H9 (cell line): ENCODE measurements around the gene FANCC. TPM values are rescaled to one million over a fixed set of nuclear protein-coding genes. Genes with fewer than 3 reads are reported as not detected.

Source experiments
- DNase-seq: peaks from one replicate; pipeline ENCODE4 v3.0.0-alpha.2; 2017
- H2AFZ ChIP-seq: one replicate; pipeline ENCODE4 v1.6.1; 2013; ENCODE audit warnings: mild to moderate bottlenecking, low read length, control low read depth, moderate library complexity
- H2AK5ac ChIP-seq: 2 replicates; pipeline ENCODE4 v1.6.1; 2013; ENCODE audit warnings: low read length, control low read depth, mixed read lengths; ENCODE audit not compliant: insufficient read length
- H2BK120ac ChIP-seq: one replicate; pipeline ENCODE4 v1.6.1; 2013; ENCODE audit warnings: low read depth, mild to moderate bottlenecking, low read length, control low read depth, inconsistent platforms; ENCODE audit not compliant: poor library complexity, severe bottlenecking
- H2BK12ac ChIP-seq: 2 replicates; pipeline ENCODE4 v1.6.1; 2013; ENCODE audit warnings: low read length, control low read depth, mixed read lengths, low read depth; ENCODE audit not compliant: insufficient read length
- H2BK15ac ChIP-seq: 2 replicates; pipeline ENCODE4 v1.6.1; 2013; ENCODE audit warnings: low read depth, low read length, control low read depth
- H2BK20ac ChIP-seq: one replicate; pipeline ENCODE4 v1.6.1; 2013; ENCODE audit warnings: low read depth, mild to moderate bottlenecking, low read length, control low read depth, inconsistent platforms; ENCODE audit not compliant: poor library complexity, severe bottlenecking
- H2BK5ac ChIP-seq: 2 replicates; pipeline ENCODE4 v1.6.1; 2013; ENCODE audit warnings: low read length, control low read depth, mixed read lengths; ENCODE audit not compliant: insufficient read length
- H3K14ac ChIP-seq: 2 replicates; pipeline ENCODE4 v1.6.1; 2013; ENCODE audit warnings: low read length, control low read depth; ENCODE audit not compliant: insufficient read depth
- H3K18ac ChIP-seq: 2 replicates; pipeline ENCODE4 v1.6.1; 2013; ENCODE audit warnings: low read depth, mild to moderate bottlenecking, mixed read lengths, low read length, control low read depth; ENCODE audit not compliant: insufficient read length
- H3K23ac ChIP-seq: 2 replicates; pipeline ENCODE4 v1.6.1; 2013; ENCODE audit warnings: low read length, control low read depth, mixed read lengths, low read depth; ENCODE audit not compliant: insufficient read length
- H3K23me2 ChIP-seq: 2 replicates; pipeline ENCODE4 v1.6.1; 2013; ENCODE audit warnings: low read depth, mild to moderate bottlenecking, mixed read lengths, low read length, control low read depth; ENCODE audit not compliant: insufficient read length, poor library complexity, severe bottlenecking
- H3K27ac ChIP-seq: 2 replicates; pipeline ENCODE4 v1.5.1; 2013; ENCODE audit warnings: low read length, control low read depth, mixed read lengths, low read depth; ENCODE audit not compliant: insufficient read length
- H3K27me3 ChIP-seq: 2 replicates; pipeline ENCODE4 v1.6.1; 2013; ENCODE audit warnings: low read length, control low read depth, inconsistent platforms; ENCODE audit not compliant: insufficient read depth
- H3K4ac ChIP-seq: 2 replicates; pipeline ENCODE4 v1.6.1; 2013; ENCODE audit warnings: low read depth, mild to moderate bottlenecking, control low read depth, inconsistent platforms, low read length, moderate library complexity
- H3K4me1 ChIP-seq: 2 replicates; pipeline ENCODE4 v1.6.1; 2013; ENCODE audit warnings: low read length, control low read depth, inconsistent platforms; ENCODE audit not compliant: insufficient read depth
- H3K4me2 ChIP-seq: 2 replicates; pipeline ENCODE4 v1.6.1; 2013; ENCODE audit warnings: low read length, control low read depth, mixed read lengths; ENCODE audit not compliant: insufficient read length, insufficient read depth
- H3K56ac ChIP-seq: 2 replicates; pipeline ENCODE4 v1.6.1; 2013; ENCODE audit warnings: low read depth, mild to moderate bottlenecking, mixed read lengths, low read length, control low read depth; ENCODE audit not compliant: insufficient read length
- H3K79me1 ChIP-seq: 2 replicates; pipeline ENCODE4 v1.6.1; 2013; ENCODE audit warnings: low read depth, mild to moderate bottlenecking, moderate library complexity, low read length, control low read depth, inconsistent platforms; ENCODE audit not compliant: insufficient read depth, poor library complexity, severe bottlenecking
- H3K79me2 ChIP-seq: 2 replicates; pipeline ENCODE4 v1.6.1; 2013; ENCODE audit warnings: low read length, control low read depth, inconsistent platforms; ENCODE audit not compliant: insufficient read depth
- H3K9ac ChIP-seq: 2 replicates; pipeline ENCODE4 v1.6.1; 2013; ENCODE audit warnings: low read length, control low read depth, mixed read lengths; ENCODE audit not compliant: insufficient read length; ENCODE audit errors: extremely low read depth
- H3K9me3 ChIP-seq: one replicate; pipeline ENCODE4 v1.6.1; 2013; ENCODE audit warnings: low read depth, low read length, inconsistent platforms; ENCODE audit not compliant: control insufficient read depth
- H3T11ph ChIP-seq: one replicate; pipeline ENCODE4 v1.6.1; 2013; ENCODE audit warnings: mild to moderate bottlenecking, low read length, control low read depth, inconsistent platforms
- H4K20me1 ChIP-seq: one replicate; pipeline ENCODE4 v1.6.1; 2013; ENCODE audit not compliant: control insufficient read depth, insufficient read length, insufficient read depth
- H4K5ac ChIP-seq: 2 replicates; pipeline ENCODE4 v1.6.1; 2013; ENCODE audit warnings: low read depth, mild to moderate bottlenecking, mixed read lengths, low read length, control low read depth; ENCODE audit not compliant: insufficient read length
- H4K8ac ChIP-seq: replicated peaks from 2 replicates; pipeline ENCODE4 v1.6.1; 2013; ENCODE audit warnings: low read length, control low read depth, mixed read lengths, low read depth; ENCODE audit not compliant: insufficient read length
- H4K91ac ChIP-seq: 2 replicates; pipeline ENCODE4 v1.6.1; 2013; ENCODE audit warnings: low read depth, mild to moderate bottlenecking, moderate library complexity, mixed read lengths, low read length, control low read depth; ENCODE audit not compliant: insufficient read length
- H3K27ac Mint-ChIP-seq, 3 experiments: 2 replicates in 2 of 3; 3 replicates in 1 of 3; pipeline ENCODE4 v1.8.0; 2020 to 2021; ENCODE audit warnings: mixed read lengths in 3 of 3, mild to moderate bottlenecking in 1 of 3, moderate library complexity in 1 of 3
- H3K27me3 Mint-ChIP-seq: 2 replicates; pipeline ENCODE4 v1.8.0; 2021; ENCODE audit warnings: low read depth, mild to moderate bottlenecking, moderate library complexity, mixed read lengths
- H3K36me3 Mint-ChIP-seq, 3 experiments: 2 replicates in 2 of 3; 3 replicates in 1 of 3; pipeline ENCODE4 v1.8.0; 2020 to 2021; ENCODE audit warnings: low read depth in 3 of 3, mixed read lengths in 3 of 3; ENCODE audit not compliant: insufficient read depth in 1 of 3
- H3K4me1 Mint-ChIP-seq, 2 experiments: 2 replicates each; pipeline ENCODE4 v1.8.0; 2020; ENCODE audit warnings: mixed read lengths in 2 of 2
- H3K4me3 Mint-ChIP-seq, 2 experiments: 2 replicates in 1 of 2; 3 replicates in 1 of 2; pipeline ENCODE4 v1.8.0; 2020 to 2021; ENCODE audit warnings: mild to moderate bottlenecking in 2 of 2, mixed read lengths in 2 of 2, moderate library complexity in 1 of 2
- H3K9me3 Mint-ChIP-seq, 2 experiments: 2 replicates in 1 of 2; 3 replicates in 1 of 2; pipeline ENCODE4 v1.8.0; 2020; ENCODE audit warnings: mild to moderate bottlenecking in 2 of 2, mixed read lengths in 2 of 2, moderate library complexity in 1 of 2
- CTCF ChIP-seq: fragments of 200-600 bp; sonication (generic); conservative IDR thresholded peaks from 3 replicates; pipeline ENCODE4 v1.8.0; 2021; ENCODE audit warnings: antibody characterized with exemption, mild to moderate bottlenecking
- WGBS: extraction: QIAGEN DNeasy Blood & Tissue Kit; methylation state at CpG from one replicate; pipeline ENCODE4 v1.1.7; 2013; ENCODE audit warnings: missing lambda C conversion rate, low lambda C conversion rate, mixed read lengths; ENCODE audit not compliant: insufficient read length; ENCODE audit errors: extremely low coverage; 5-methylcytosine and 5-hydroxymethylcytosine counted together
- total RNA-seq: library from RNA; stranded (reverse); gene quantifications from 2 replicates; pipeline ENCODE4 v1.2.1, GENCODE V29; 2021

Gene FANCC
- total RNA-seq, 1 experiment from 2014 or later: 14.6 TPM

- H4K20me1 ChIP-seq: no peaks in the 10 kb centered on the region
- Mint-ChIP-seq H3K9me3 (no peaks in the 10 kb centered on the region), H3K4me1 (no peaks in the 10 kb centered on the region)
Measured at GRCh38 chr9:95283673-95284072, 33.8 kb downstream of the FANCC start.

More at GRCh38 chr9:95283673-95284072, 33.8 kb downstream of the FANCC start:
- H2AFZ ChIP-seq: no peak overlapping the region
- no peaks in the 10 kb centered on the region for H3K23me2 ChIP-seq
- H3K79me2 ChIP-seq: no peaks in the 10 kb centered on the region
- no CpG with 5 or more reads among the region's 2 CpGs for WGBS
- no peak overlapping the region for H2BK15ac ChIP-seq
- H3K18ac ChIP-seq: no peak overlapping the region
- no peak overlapping the region for H3K56ac ChIP-seq
- H2BK12ac ChIP-seq: no peak overlapping the region
- H4K5ac ChIP-seq: no peak overlapping the region
- H3K4me1 ChIP-seq: no peaks in the 10 kb centered on the region
- H3T11ph ChIP-seq: no peak overlapping the region
- TF ChIP-seq CTCF: no peak
- no peaks in the 10 kb centered on the region for H3K79me1 ChIP-seq
- no peak overlapping the region for H4K8ac ChIP-seq
- H3K14ac ChIP-seq: no peak overlapping the region
- no peaks in the 10 kb centered on the region for H3K27me3 ChIP-seq
- no peak overlapping the region for H3K9ac ChIP-seq
- no peak overlapping the region for H3K23ac ChIP-seq
- H4K91ac ChIP-seq: no peak overlapping the region
- H3K27ac ChIP-seq: no peak overlapping the region
- no peak overlapping the region for H2BK20ac ChIP-seq
- H2BK5ac ChIP-seq: no peak overlapping the region
- Mint-ChIP-seq H3K4me3 (no peak overlapping the region), H3K27me3 (no peaks in the 10 kb centered on the region), H3K36me3 (no peaks in the 10 kb centered on the region), H3K27ac (no peak overlapping the region)
- H3K4me2 ChIP-seq: no peak overlapping the region
- no peak for DNase-seq
- no peak overlapping the region for H2AK5ac ChIP-seq
- H3K4ac ChIP-seq: no peak overlapping the region
- H3K9me3 ChIP-seq: no peaks in the 10 kb centered on the region
- no peak overlapping the region for H2BK120ac ChIP-seq
